Astrocyte of the spinal cord (primary cell): ENCODE results near the gene SMIM24.

Source experiments
- DNase-seq: peaks from one replicate; pipeline ENCODE4 v3.0.0; 2011; ENCODE audit warnings: low read depth, low spot score
- H3K4me3 ChIP-seq: 2 replicates; pipeline ENCODE4 v1.5.1; 2011; ENCODE audit warnings: low read depth, mild to moderate bottlenecking, low read length, moderate library complexity
- CTCF ChIP-seq: IDR thresholded peaks from 2 replicates; pipeline ENCODE4 v1.5.1; 2012; ENCODE audit warnings: low read depth, mild to moderate bottlenecking, low read length, inconsistent platforms
- in situ Hi-C: cut with HindIII; loops from 2 replicates; pipeline ENCODE4 v1.10.0; 2017; ENCODE audit warnings: low sequenced_read_pairs

Gene SMIM24

GRCh38 chr19:3441089-3441985 is 39.0 kb downstream of the SMIM24 start:
- in situ Hi-C loops: no loop called here
- no peak overlapping the region for H3K4me3 ChIP-seq
- DNase-seq: no peak
- no peak for TF ChIP-seq CTCF

- DNase-seq: no peak
- in situ Hi-C loops: no loop called here
- TF ChIP-seq CTCF: peak; percentile 47
- H3K4me3 ChIP-seq: no peak overlapping the region
Observed at GRCh38 chr19:3440082-3440481, 40.2 kb downstream of the SMIM24 start.

GRCh38 chr19:3434630-3435553 is 45.4 kb downstream of the SMIM24 start:
- peak; percentile 96 for DNase-seq
- in situ Hi-C loops: no loop called here
- peak overlapping the region; percentile 37 for H3K4me3 ChIP-seq
- TF ChIP-seq CTCF: no peak

GRCh38 chr19:3433805-3434540 is 46.4 kb downstream of the SMIM24 start:
- in situ Hi-C loops: no loop called here
- no peak for DNase-seq
- TF ChIP-seq CTCF: no peak
- no peak overlapping the region for H3K4me3 ChIP-seq

- TF ChIP-seq CTCF: no peak
- DNase-seq: peak; percentile 45
- H3K4me3 ChIP-seq: no peak overlapping the region
- in situ Hi-C loops: no loop called here
Observed at GRCh38 chr19:3433313-3433712, 47.0 kb downstream of the SMIM24 start.
